ENCODE data around the gene P2RY12.

The P2RY12 gene

DNA sequence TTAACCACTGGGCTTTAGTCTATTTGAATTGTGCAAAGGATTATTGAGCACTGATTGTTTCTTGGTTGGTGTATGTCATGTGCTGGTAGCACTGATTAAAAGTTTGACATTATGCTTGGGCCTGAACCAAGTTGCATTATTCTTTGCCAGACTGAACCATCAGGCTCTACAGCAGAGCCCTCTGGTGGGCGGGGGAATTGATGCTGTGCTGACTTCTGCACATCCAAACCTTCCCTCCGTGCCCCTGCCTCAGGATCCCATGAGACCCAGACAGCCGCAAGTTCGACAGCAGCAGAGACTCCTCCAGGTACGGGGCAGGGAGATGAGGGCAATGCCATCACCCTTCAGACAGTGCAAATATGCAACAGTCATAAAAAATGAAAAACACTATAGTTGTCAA lies 28.4 kb upstream of the P2RY12 start:
- Histone ChIP-seq H4K8ac (ENCODE audit: low read depth, low read length) (no peak overlapping the region), H2BK5ac (ENCODE audit: low read length) (no peak overlapping the region), H3K4me2 (ENCODE audit: low read length) (no peak overlapping the region), H3K4ac (ENCODE audit: low read depth, low read length) (no peak overlapping the region), H3K23ac (ENCODE audit: low read length) (no peak overlapping the region), H3K4me3 (ENCODE audit: low read length) (no peak overlapping the region), H3K79me1 (ENCODE audit: low read length) (no peaks in the 10 kb centered on the region), H4K5ac (ENCODE audit: low read length) (no peak overlapping the region), H3K27ac (ENCODE audit: low read depth, low read length) (no peak overlapping the region), H2AK5ac (ENCODE audit: low read length) (no peak overlapping the region), H3K27me3 (ENCODE audit: insufficient read depth, low read length, poor library complexity) (no peaks in the 10 kb centered on the region), H3K4me1 (ENCODE audit: control insufficient read depth, low read depth, low read length) (no peaks in the 10 kb centered on the region), H2BK120ac (ENCODE audit: low read depth, low read length) (no peak overlapping the region), H3K36me3 (ENCODE audit: control insufficient read depth, insufficient read depth, low read length) (no peaks in the 10 kb centered on the region), H3K56ac (ENCODE audit: low read length) (no peak overlapping the region), H3K9ac (ENCODE audit: low read length) (no peak overlapping the region), H2BK15ac (replicated peaks; ENCODE audit: low read depth) (no peak overlapping the region), H3K79me2 (ENCODE audit: control insufficient read depth, insufficient read depth, low read length) (no peaks in the 10 kb centered on the region), H3K18ac (ENCODE audit: low read length) (no peak overlapping the region)
- DNase-seq: peak; percentile 53
- WGBS (ENCODE audit: extremely low coverage, insufficient coverage, low lambda C conversion rate): no CpG with 5 or more reads among the region's 5 CpGs

DNA sequence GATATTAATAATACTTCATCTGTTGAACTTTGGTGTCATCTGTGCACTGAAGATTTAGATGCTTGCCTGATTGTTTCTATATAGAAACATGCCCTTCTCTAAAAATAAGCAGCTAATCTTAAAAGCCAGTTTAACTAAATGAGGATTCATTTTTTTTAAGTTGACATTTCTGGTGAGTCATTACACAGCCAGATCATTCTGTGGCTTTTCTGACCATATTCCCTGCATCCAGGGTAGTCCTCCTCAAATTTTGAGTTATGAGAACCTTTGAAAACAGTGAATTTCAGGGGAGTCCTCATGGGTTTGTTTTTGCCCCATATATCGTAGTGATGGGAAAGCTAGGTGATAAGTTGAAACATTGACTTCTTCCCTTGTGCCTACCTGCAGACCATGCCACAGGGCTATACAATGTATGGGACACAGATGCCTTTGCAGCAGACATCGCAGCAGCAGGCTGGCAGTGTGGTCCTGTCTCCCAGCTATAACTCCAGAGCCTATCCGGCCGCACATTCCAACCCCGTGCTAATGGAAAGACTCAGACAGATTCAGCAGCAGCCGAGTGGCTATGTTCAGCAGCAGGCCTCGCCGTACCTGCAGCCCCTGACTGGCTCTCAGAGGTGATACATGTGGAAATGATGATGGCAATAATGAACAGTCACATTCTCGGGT lies 26.5 kb upstream of the P2RY12 start:
- Histone ChIP-seq H3K9ac (ENCODE audit: low read length) (no peak overlapping the region), H3K4me3 (ENCODE audit: low read length) (no peak overlapping the region), H3K27me3 (ENCODE audit: insufficient read depth, low read length, poor library complexity) (no peaks in the 10 kb centered on the region), H2BK15ac (replicated peaks; ENCODE audit: low read depth) (no peak overlapping the region), H3K56ac (ENCODE audit: low read length) (no peak overlapping the region), H2BK5ac (ENCODE audit: low read length) (no peak overlapping the region), H3K4me1 (ENCODE audit: control insufficient read depth, low read depth, low read length) (no peaks in the 10 kb centered on the region), H3K18ac (ENCODE audit: low read length) (no peak overlapping the region), H3K36me3 (ENCODE audit: control insufficient read depth, insufficient read depth, low read length) (no peaks in the 10 kb centered on the region), H2AK5ac (ENCODE audit: low read length) (no peak overlapping the region), H3K23ac (ENCODE audit: low read length) (no peak overlapping the region), H2BK120ac (ENCODE audit: low read depth, low read length) (no peak overlapping the region), H3K27ac (ENCODE audit: low read depth, low read length) (no peak overlapping the region), H3K4ac (ENCODE audit: low read depth, low read length) (no peak overlapping the region), H3K79me2 (ENCODE audit: control insufficient read depth, insufficient read depth, low read length) (no peaks in the 10 kb centered on the region), H4K8ac (ENCODE audit: low read depth, low read length) (no peak overlapping the region), H3K4me2 (ENCODE audit: low read length) (no peak overlapping the region), H3K79me1 (ENCODE audit: low read length) (no peaks in the 10 kb centered on the region), H4K5ac (ENCODE audit: low read length) (no peak overlapping the region)
- WGBS (ENCODE audit: extremely low coverage, insufficient coverage, low lambda C conversion rate): no CpG with 5 or more reads among the region's 9 CpGs
- DNase-seq: no peak

DNA sequence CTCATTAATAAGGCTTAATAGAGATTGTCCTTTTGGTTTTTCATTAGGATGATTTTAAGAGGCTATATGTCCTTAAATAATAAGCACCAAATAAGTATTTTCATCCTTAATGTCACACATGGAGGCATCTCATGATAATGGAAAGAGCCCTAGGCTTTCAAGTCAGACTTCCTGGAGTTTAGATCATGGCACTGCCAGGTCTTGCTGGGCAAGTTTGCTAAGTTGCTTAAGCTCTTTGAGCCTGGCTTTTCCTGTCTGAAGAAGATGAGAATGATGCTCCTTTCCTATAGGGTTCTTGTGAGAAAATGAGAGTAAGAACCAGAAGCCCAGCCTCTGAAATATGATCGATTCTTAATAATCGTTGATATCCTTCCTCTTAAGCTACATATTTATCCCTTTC lies 23.4 kb upstream of the P2RY12 start:
- Histone ChIP-seq H2BK5ac (ENCODE audit: low read length) (no peak overlapping the region), H4K8ac (ENCODE audit: low read depth, low read length) (no peak overlapping the region), H3K27ac (ENCODE audit: low read depth, low read length) (no peak overlapping the region), H3K23ac (ENCODE audit: low read length) (no peak overlapping the region), H3K4me1 (ENCODE audit: control insufficient read depth, low read depth, low read length) (no peaks in the 10 kb centered on the region), H3K4me3 (ENCODE audit: low read length) (no peak overlapping the region), H3K36me3 (ENCODE audit: control insufficient read depth, insufficient read depth, low read length) (no peaks in the 10 kb centered on the region), H3K4ac (ENCODE audit: low read depth, low read length) (no peak overlapping the region), H2BK15ac (replicated peaks; ENCODE audit: low read depth) (no peak overlapping the region), H4K5ac (ENCODE audit: low read length) (no peak overlapping the region), H3K27me3 (ENCODE audit: insufficient read depth, low read length, poor library complexity) (no peaks in the 10 kb centered on the region), H3K18ac (ENCODE audit: low read length) (no peak overlapping the region), H3K79me1 (ENCODE audit: low read length) (no peaks in the 10 kb centered on the region), H2BK120ac (ENCODE audit: low read depth, low read length) (no peak overlapping the region), H2AK5ac (ENCODE audit: low read length) (no peak overlapping the region), H3K79me2 (ENCODE audit: control insufficient read depth, insufficient read depth, low read length) (no peaks in the 10 kb centered on the region), H3K9ac (ENCODE audit: low read length) (no peak overlapping the region), H3K4me2 (ENCODE audit: low read length) (no peak overlapping the region), H3K56ac (ENCODE audit: low read length) (no peak overlapping the region)
- no CpG with 5 or more reads among the region's 2 CpGs for WGBS (ENCODE audit: extremely low coverage, insufficient coverage, low lambda C conversion rate)
- DNase-seq: no peak

DNA sequence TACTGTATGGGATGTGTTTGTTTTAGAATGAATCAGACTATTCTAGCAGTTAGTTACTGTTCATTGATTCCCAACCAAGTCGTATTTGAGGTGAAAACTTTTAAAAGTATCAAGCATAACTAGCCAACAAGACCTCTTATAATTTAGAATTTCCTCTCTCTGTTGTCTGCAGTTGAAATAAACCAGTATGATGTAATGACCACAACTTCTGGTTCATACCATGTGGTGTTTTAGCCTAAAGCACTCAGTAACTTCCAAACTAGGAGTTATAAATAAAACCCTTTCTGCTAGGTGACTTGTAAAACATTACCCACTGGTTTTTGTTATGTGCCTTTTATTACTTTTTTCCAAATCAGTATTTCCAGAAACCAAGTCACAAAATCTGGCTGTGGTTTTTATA lies 19.8 kb upstream of the P2RY12 start:
- no CpG with 5 or more reads among the region's 1 CpG for WGBS (ENCODE audit: extremely low coverage, insufficient coverage, low lambda C conversion rate)

DNA sequence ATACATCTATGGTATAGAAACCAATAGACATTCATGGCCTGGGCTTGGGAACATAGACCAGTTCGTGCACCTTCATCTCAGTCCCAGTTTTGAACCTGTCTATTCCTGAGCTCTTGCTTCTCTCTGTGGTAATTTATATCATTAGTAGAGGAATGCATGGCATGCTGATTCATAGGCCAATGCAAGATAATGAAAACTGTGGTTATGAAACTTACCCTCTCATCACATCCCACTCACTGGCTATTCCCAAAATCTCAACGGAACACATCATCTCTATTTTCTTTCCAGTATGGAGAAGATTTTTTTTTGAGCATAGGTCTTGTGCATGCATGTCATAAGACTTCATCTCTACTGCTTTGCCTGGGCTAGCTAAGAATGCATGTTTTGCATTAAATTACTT lies 18.7 kb upstream of the P2RY12 start:
- no peaks in the 10 kb centered on the region for H3K79me2 ChIP-seq (ENCODE audit: control insufficient read depth, insufficient read depth, low read length)
- no peak overlapping the region for H4K5ac ChIP-seq (ENCODE audit: low read length)
- no peaks in the 10 kb centered on the region for H3K27me3 ChIP-seq (ENCODE audit: insufficient read depth, low read length, poor library complexity)
- H3K36me3 ChIP-seq (ENCODE audit: control insufficient read depth, insufficient read depth, low read length): no peaks in the 10 kb centered on the region
- no peak overlapping the region for H3K9ac ChIP-seq (ENCODE audit: low read length)
- no peak overlapping the region for H3K4me3 ChIP-seq (ENCODE audit: low read length)
- no peak overlapping the region for H3K56ac ChIP-seq (ENCODE audit: low read length)
- DNase-seq: no peak
- H3K4ac ChIP-seq (ENCODE audit: low read depth, low read length): no peak overlapping the region
- no peak overlapping the region for H2BK15ac ChIP-seq (replicated peaks; ENCODE audit: low read depth)
- H3K4me1 ChIP-seq (ENCODE audit: control insufficient read depth, low read depth, low read length): no peaks in the 10 kb centered on the region
- no peaks in the 10 kb centered on the region for H3K79me1 ChIP-seq (ENCODE audit: low read length)
- no peak overlapping the region for H4K8ac ChIP-seq (ENCODE audit: low read depth, low read length)
- H3K18ac ChIP-seq (ENCODE audit: low read length): no peak overlapping the region
- no peak overlapping the region for H3K23ac ChIP-seq (ENCODE audit: low read length)
- H2AK5ac ChIP-seq (ENCODE audit: low read length): no peak overlapping the region
- no peak overlapping the region for H2BK120ac ChIP-seq (ENCODE audit: low read depth, low read length)
- no CpG with 5 or more reads among the region's 2 CpGs for WGBS (ENCODE audit: extremely low coverage, insufficient coverage, low lambda C conversion rate)
- H2BK5ac ChIP-seq (ENCODE audit: low read length): no peak overlapping the region
- no peak overlapping the region for H3K27ac ChIP-seq (ENCODE audit: low read depth, low read length)
- H3K4me2 ChIP-seq (ENCODE audit: low read length): no peak overlapping the region

More for the DNA sequence above, 19.8 kb upstream of the P2RY12 start:
- Histone ChIP-seq H3K4ac (ENCODE audit: low read depth, low read length) (no peak overlapping the region), H3K79me2 (ENCODE audit: control insufficient read depth, insufficient read depth, low read length) (no peaks in the 10 kb centered on the region), H2BK5ac (ENCODE audit: low read length) (no peak overlapping the region), H2AK5ac (ENCODE audit: low read length) (no peak overlapping the region), H4K8ac (ENCODE audit: low read depth, low read length) (no peak overlapping the region), H3K18ac (ENCODE audit: low read length) (no peak overlapping the region), H3K56ac (ENCODE audit: low read length) (no peak overlapping the region), H3K27ac (ENCODE audit: low read depth, low read length) (no peak overlapping the region), H3K9ac (ENCODE audit: low read length) (no peak overlapping the region), H3K27me3 (ENCODE audit: insufficient read depth, low read length, poor library complexity) (no peaks in the 10 kb centered on the region), H4K5ac (ENCODE audit: low read length) (no peak overlapping the region), H3K23ac (ENCODE audit: low read length) (no peak overlapping the region), H2BK15ac (replicated peaks; ENCODE audit: low read depth) (no peak overlapping the region), H2BK120ac (ENCODE audit: low read depth, low read length) (no peak overlapping the region), H3K36me3 (ENCODE audit: control insufficient read depth, insufficient read depth, low read length) (no peaks in the 10 kb centered on the region), H3K79me1 (ENCODE audit: low read length) (no peaks in the 10 kb centered on the region), H3K4me2 (ENCODE audit: low read length) (no peak overlapping the region), H3K4me3 (ENCODE audit: low read length) (no peak overlapping the region), H3K4me1 (ENCODE audit: control insufficient read depth, low read depth, low read length) (no peaks in the 10 kb centered on the region)
- DNase-seq: no peak

DNA sequence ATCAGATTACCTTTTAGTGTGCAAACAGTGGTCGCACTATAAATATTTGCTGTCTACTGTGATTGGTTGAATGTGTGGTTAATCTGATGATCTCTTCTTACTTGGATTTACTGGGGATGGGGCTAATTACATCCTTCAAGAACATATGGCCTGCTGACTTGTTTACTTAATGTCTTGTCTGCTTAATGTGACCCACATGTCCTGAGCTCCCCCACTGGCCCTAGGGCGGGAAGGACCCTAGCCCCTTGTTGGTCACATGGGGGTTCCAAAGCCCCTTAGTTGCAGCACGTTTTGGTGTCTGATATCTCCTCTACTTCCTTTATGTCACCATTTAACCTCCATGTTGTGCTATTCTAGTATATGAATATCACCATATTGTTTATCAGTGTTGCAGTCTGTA lies 17.8 kb upstream of the P2RY12 start:
- H3K4ac ChIP-seq (ENCODE audit: low read depth, low read length): no peak overlapping the region
- no CpG with 5 or more reads among the region's 3 CpGs for WGBS (ENCODE audit: extremely low coverage, insufficient coverage, low lambda C conversion rate)
- no peak overlapping the region for H4K5ac ChIP-seq (ENCODE audit: low read length)
- no peak overlapping the region for H3K18ac ChIP-seq (ENCODE audit: low read length)
- no peak overlapping the region for H2BK15ac ChIP-seq (replicated peaks; ENCODE audit: low read depth)
- H2BK120ac ChIP-seq (ENCODE audit: low read depth, low read length): no peak overlapping the region
- H3K23ac ChIP-seq (ENCODE audit: low read length): no peak overlapping the region
- H3K27me3 ChIP-seq (ENCODE audit: insufficient read depth, low read length, poor library complexity): no peaks in the 10 kb centered on the region
- no peaks in the 10 kb centered on the region for H3K79me1 ChIP-seq (ENCODE audit: low read length)
- H3K9ac ChIP-seq (ENCODE audit: low read length): no peak overlapping the region
- H3K4me3 ChIP-seq (ENCODE audit: low read length): no peak overlapping the region
- H3K79me2 ChIP-seq (ENCODE audit: control insufficient read depth, insufficient read depth, low read length): no peaks in the 10 kb centered on the region
- no peak overlapping the region for H3K4me2 ChIP-seq (ENCODE audit: low read length)
- no peak overlapping the region for H4K8ac ChIP-seq (ENCODE audit: low read depth, low read length)
- H3K27ac ChIP-seq (ENCODE audit: low read depth, low read length): no peak overlapping the region
- H3K56ac ChIP-seq (ENCODE audit: low read length): no peak overlapping the region
- H2AK5ac ChIP-seq (ENCODE audit: low read length): no peak overlapping the region
- H3K4me1 ChIP-seq (ENCODE audit: control insufficient read depth, low read depth, low read length): no peaks in the 10 kb centered on the region
- H3K36me3 ChIP-seq (ENCODE audit: control insufficient read depth, insufficient read depth, low read length): no peaks in the 10 kb centered on the region
- no peak overlapping the region for H2BK5ac ChIP-seq (ENCODE audit: low read length)
- DNase-seq: no peak

Data from mesendoderm (in vitro differentiated cells).